HEK293T (cell line): ENCODE data around the gene GHR.

Source experiments
- CTCF ChIA-PET: fragments of 350-600 bp; formaldehyde crosslinking; extraction: SDS; loops from one replicate; lab custom pipeline; 2021; ENCODE audit warnings: antibody characterized with exemption, inconsistent platforms; lab: Yijun Ruan, JAX
- POLR2A ChIA-PET: fragments of 350-600 bp; formaldehyde crosslinking; extraction: SDS; loops from one replicate; lab custom pipeline; 2020; ENCODE audit warnings: antibody characterized with exemption, inconsistent platforms; lab: Yijun Ruan, JAX
- DNase-seq: peaks from one replicate; pipeline ENCODE4 v3.0.0; 2012; ENCODE audit warnings: mixed read lengths; ENCODE audit errors: extremely low spot score
- ARNT ChIP-seq: fragments of 450-650 bp; IDR thresholded peaks from 2 replicates; pipeline ENCODE4 v1.6.1; 2017; ENCODE audit warnings: mild to moderate bottlenecking
- BHLHE40 ChIP-seq: fragments of 450-650 bp; IDR thresholded peaks from 2 replicates; pipeline ENCODE4 v1.6.1; 2016; ENCODE audit warnings: mild to moderate bottlenecking, moderate library complexity, borderline replicate concordance
- CTBP1 ChIP-seq: fragments of 450-650 bp; IDR thresholded peaks from 2 replicates; pipeline ENCODE4 v1.6.1; 2016; ENCODE audit warnings: borderline replicate concordance
- ELF4 ChIP-seq: fragments of 450-650 bp; IDR thresholded peaks from 2 replicates; pipeline ENCODE4 v1.6.1; 2017; ENCODE audit warnings: antibody characterized with exemption
- FOXA1 ChIP-seq: fragments of 450-650 bp; IDR thresholded peaks from 2 replicates; pipeline ENCODE4 v1.6.1; 2016; ENCODE audit warnings: mild to moderate bottlenecking
- FOXK2 ChIP-seq: fragments of 450-650 bp; IDR thresholded peaks from 2 replicates; pipeline ENCODE4 v1.6.1; 2016; ENCODE audit warnings: mild to moderate bottlenecking
- FOXM1 ChIP-seq: fragments of 450-650 bp; IDR thresholded peaks from 2 replicates; pipeline ENCODE4 v1.6.1; 2017; ENCODE audit warnings: mild to moderate bottlenecking, borderline replicate concordance
- HDGF ChIP-seq: fragments of 450-650 bp; IDR thresholded peaks from 2 replicates; pipeline ENCODE4 v1.6.1; 2017; ENCODE audit warnings: antibody characterized with exemption, borderline replicate concordance
- L3MBTL2 ChIP-seq: fragments of 450-650 bp; conservative IDR thresholded peaks from 2 replicates; pipeline ENCODE4 v1.6.1; 2016; ENCODE audit warnings: mild to moderate bottlenecking
- LEF1 ChIP-seq: fragments of 450-650 bp; IDR thresholded peaks from 2 replicates; pipeline ENCODE4 v1.6.1; 2017; ENCODE audit warnings: mild to moderate bottlenecking, borderline replicate concordance
- NFRKB ChIP-seq: fragments of 450-650 bp; IDR thresholded peaks from 2 replicates; pipeline ENCODE4 v1.6.1; 2016; ENCODE audit warnings: mild to moderate bottlenecking, moderate library complexity
- PKNOX1 ChIP-seq: fragments of 450-650 bp; IDR thresholded peaks from 2 replicates; pipeline ENCODE4 v1.6.1; 2016
- SP1 ChIP-seq: fragments of 450-650 bp; IDR thresholded peaks from 2 replicates; pipeline ENCODE4 v1.6.1; 2017
- SUZ12 ChIP-seq: fragments of 450-650 bp; IDR thresholded peaks from 2 replicates; pipeline ENCODE4 v1.6.1; 2016; ENCODE audit warnings: mild to moderate bottlenecking
- TARDBP ChIP-seq: fragments of 450-650 bp; IDR thresholded peaks from 2 replicates; pipeline ENCODE4 v1.6.1; 2016
- ZNF384 ChIP-seq: fragments of 450-650 bp; IDR thresholded peaks from 2 replicates; pipeline ENCODE4 v1.6.1; 2016

The GHR gene

GRCh38 chr5:42599106-42599505 lies 175.9 kb downstream of the GHR start:
- no peak for DNase-seq
- ChIA-PET POLR2A (no interaction called here), CTCF (interaction anchor here (0.7 kb wide), 1 partner anchor 18 kb away, joined by 6 read pairs; no protein-coding TSS in a partner anchor)
- no peak for TF ChIP-seq ARNT
- no peak for TF ChIP-seq LEF1
- no peak for TF ChIP-seq BHLHE40

- ChIA-PET CTCF (no interaction called here), POLR2A (no interaction called here)
- TF ChIP-seq FOXM1: no peak
- no peak for TF ChIP-seq ZNF384
- no peak for TF ChIP-seq ARNT
- TF ChIP-seq CTBP1: no peak
- TF ChIP-seq PKNOX1: no peak
- TF ChIP-seq FOXA1: no peak
- TF ChIP-seq FOXK2: no peak
- no peak for TF ChIP-seq NFRKB
- no peak for TF ChIP-seq TARDBP
- TF ChIP-seq ELF4: no peak
- no peak for TF ChIP-seq HDGF
- no peak for TF ChIP-seq BHLHE40
- TF ChIP-seq LEF1: no peak
- no peak for TF ChIP-seq SP1
- TF ChIP-seq SUZ12: no peak
- TF ChIP-seq L3MBTL2: no peak
- no peak for DNase-seq
Measured at GRCh38 chr5:42600441-42600840, 177.2 kb downstream of the GHR start.

GRCh38 chr5:42604171-42604711 lies 181.0 kb downstream of the GHR start:
- TF ChIP-seq ARNT (no peak), ZNF384 (no peak), L3MBTL2 (no peak), FOXK2 (no peak)
- no peak for DNase-seq
- POLR2A ChIA-PET: interaction anchor here (0.8 kb wide), 1 partner anchor 9 kb away, joined by 3 read pairs; no protein-coding TSS in a partner anchor
- CTCF ChIA-PET: interaction anchor here (0.6 kb wide), 1 partner anchor 991 kb away, joined by 3 read pairs; no protein-coding TSS in a partner anchor

GRCh38 chr5:42605490-42605889 lies 182.3 kb downstream of the GHR start:
- no peak for DNase-seq
- ChIA-PET POLR2A (interaction anchor here (0.6 kb wide), 1 partner anchor 14 kb away, joined by 3 read pairs; no protein-coding TSS in a partner anchor), CTCF (no interaction called here)
- TF ChIP-seq SUZ12 (no peak), L3MBTL2 (no peak), HDGF (no peak), SP1 (no peak), ELF4 (no peak), ZNF384 (no peak), ARNT (no peak), BHLHE40 (no peak), PKNOX1 (no peak), LEF1 (no peak), FOXA1 (no peak), CTBP1 (no peak), FOXM1 (no peak), TARDBP (no peak), FOXK2 (no peak), NFRKB (no peak)

GRCh38 chr5:42606464-42606869 lies 183.2 kb downstream of the GHR start:
- ChIA-PET POLR2A (no interaction called here), CTCF (no interaction called here)
- DNase-seq: no peak
- TF ChIP-seq ZNF384 (no peak), ELF4 (no peak), FOXM1 (no peak), BHLHE40 (no peak), ARNT (no peak)

GRCh38 chr5:42611437-42611836 lies 188.2 kb downstream of the GHR start:
- DNase-seq: no peak
- ChIA-PET CTCF (no interaction called here), POLR2A (no interaction called here)
- no peak for TF ChIP-seq ARNT
- TF ChIP-seq FOXA1: no peak
- no peak for TF ChIP-seq ZNF384
- TF ChIP-seq L3MBTL2: no peak
- TF ChIP-seq SUZ12: no peak
- TF ChIP-seq HDGF: no peak
- no peak for TF ChIP-seq LEF1
- no peak for TF ChIP-seq TARDBP
- TF ChIP-seq SP1: no peak
- no peak for TF ChIP-seq CTBP1
- TF ChIP-seq FOXM1: no peak

GRCh38 chr5:42612750-42613366 lies 189.6 kb downstream of the GHR start:
- CTCF ChIA-PET: no interaction called here
- POLR2A ChIA-PET: interaction anchor here (1.1 kb wide), 1 partner anchor 9 kb away, joined by 3 read pairs; no protein-coding TSS in a partner anchor
- TF ChIP-seq ARNT (no peak), SUZ12 (no peak), FOXK2 (no peak), PKNOX1 (no peak), L3MBTL2 (no peak), CTBP1 (no peak), FOXM1 (no peak), LEF1 (no peak), NFRKB (no peak), ZNF384 (no peak), TARDBP (no peak), FOXA1 (no peak), BHLHE40 (no peak), SP1 (no peak), HDGF (no peak), ELF4 (no peak)
- no peak for DNase-seq
